NCI-H1930 (cell line): Measurements from ENCODE around the gene PHF2.

Experiments used
- DNase-seq, 2 experiments: peaks; one replicate each; lab custom pipeline; 2025; lab: John Stamatoyannopoulos, UW

Gene PHF2

GRCh38 chr9:93630806-93631411 is 54.5 kb downstream of the PHF2 start:
- DNase-seq = no peak

- no peak for DNase-seq
These were observed 57.3 kb downstream of the PHF2 start for GRCh38 chr9:93633492-93634221.

GRCh38 chr9:93634311-93635185 is 58.2 kb downstream of the PHF2 start:
- DNase-seq = no peak

- no peak for DNase-seq
These were observed 59.1 kb downstream of the PHF2 start for GRCh38 chr9:93635186-93636107.

GRCh38 chr9:93636172-93636661 is 59.8 kb downstream of the PHF2 start:
- DNase-seq = no peak

GRCh38 chr9:93636667-93637066 is 60.3 kb downstream of the PHF2 start:
- DNase-seq = no peak

- no peak for DNase-seq
These were observed 61.5 kb downstream of the PHF2 start for GRCh38 chr9:93637886-93638285.

GRCh38 chr9:93640027-93640426 is 63.6 kb downstream of the PHF2 start:
- no peak for DNase-seq

GRCh38 chr9:93642961-93643360 is 66.6 kb downstream of the PHF2 start:
- DNase-seq = no peak

- DNase-seq = no peak
These were observed 68.2 kb downstream of the PHF2 start for GRCh38 chr9:93644397-93645088.

- DNase-seq = no peak
These were observed 68.9 kb downstream of the PHF2 start for GRCh38 chr9:93645149-93645889.

GRCh38 chr9:93645921-93646639 is 69.7 kb downstream of the PHF2 start:
- no peak for DNase-seq

- no peak for DNase-seq
These were observed 70.3 kb downstream of the PHF2 start for GRCh38 chr9:93646640-93647178.

- DNase-seq = no peak
These were observed 71.8 kb downstream of the PHF2 start for GRCh38 chr9:93648181-93648580.

GRCh38 chr9:93648836-93649235 is 72.5 kb downstream of the PHF2 start:
- DNase-seq = no peak

GRCh38 chr9:93649610-93650261 is 73.4 kb downstream of the PHF2 start:
- DNase-seq = no peak

- no peak for DNase-seq
These were observed 74.1 kb downstream of the PHF2 start for GRCh38 chr9:93650448-93650847.

GRCh38 chr9:93651521-93651950 is 75.2 kb downstream of the PHF2 start:
- DNase-seq = no peak
